Omental fat pad (tissue), 4 donors: ENCODE results near the gene SORCS2. TPM values are rescaled to one million over a fixed set of nuclear protein-coding genes. Genes with fewer than 3 reads are reported as not detected.

Experiments used
- ATAC-seq: fragments of 150-250 bp; one replicate; pipeline ENCODE4 v1.9.1; 2016; ENCODE audit warnings: mild to moderate bottlenecking, moderate library complexity; ENCODE audit not compliant: low FRiP score
- DNase-seq: peaks from one replicate; pipeline ENCODE4 v3.0.0-alpha.2; 2019; ENCODE audit warnings: low spot score
- CTCF ChIP-seq, 3 donors: fragments of 450-650 bp; IDR thresholded peaks; one replicate each; pipeline ENCODE4 v1.5.1; 2016 to 2017; ENCODE audit warnings: antibody characterized with exemption in 3 of 3, mild to moderate bottlenecking in 3 of 3, moderate library complexity in 2 of 3
- total RNA-seq, 4 donors: library from RNA; depleted of rRNA; stranded (reverse); fragments of >200 nt; gene quantifications; one replicate each; pipeline ENCODE4 v1.1.0, GENCODE V29; 2016

Gene SORCS2
- total RNA-seq, 4 donors from 2014 or later = 0.63 to 4.6 (median 1.2) TPM

- DNase-seq (no peak), ATAC-seq (no peak)
- TF ChIP-seq CTCF (IDR thresholded peaks at IDR 0.05) = no peak
These were observed 309.0 kb downstream of the SORCS2 start for GRCh38 chr4:7501314-7501713.

GRCh38 chr4:7501873-7502272 is 309.5 kb downstream of the SORCS2 start:
- no peak for ATAC-seq
- DNase-seq = no peak
- no peak for TF ChIP-seq CTCF (IDR thresholded peaks at IDR 0.05)

GRCh38 chr4:7503559-7504249 is 311.4 kb downstream of the SORCS2 start:
- TF ChIP-seq CTCF (IDR thresholded peaks at IDR 0.05) = no peak
- DNase-seq (no peak), ATAC-seq (no peak)

GRCh38 chr4:7505116-7505900 is 313.0 kb downstream of the SORCS2 start:
- ATAC-seq (no peak), DNase-seq (no peak)
- no peak for TF ChIP-seq CTCF (IDR thresholded peaks at IDR 0.05)

GRCh38 chr4:7506119-7506518 is 313.8 kb downstream of the SORCS2 start:
- ATAC-seq = no peak
- no peak for DNase-seq
- no peak for TF ChIP-seq CTCF (IDR thresholded peaks at IDR 0.05)

GRCh38 chr4:7506572-7506971 is 314.2 kb downstream of the SORCS2 start:
- no peak for TF ChIP-seq CTCF (IDR thresholded peaks at IDR 0.05)
- no peak for DNase-seq
- ATAC-seq = no peak

- TF ChIP-seq CTCF (IDR thresholded peaks at IDR 0.05) = no peak
- no peak for ATAC-seq
- no peak for DNase-seq
These were observed 315.0 kb downstream of the SORCS2 start for GRCh38 chr4:7507381-7507780.
